GM23338 (cell line): ENCODE measurements around the gene YPEL1. TPM values are rescaled to one million over a fixed set of nuclear protein-coding genes. Genes with fewer than 3 reads are reported as not detected.
"Not testable (repeated sequence)": the region's sequence is repeated elsewhere in the genome, so short reads cannot be mapped to it uniquely, and the experiment has no call there.

Experiments
- ATAC-seq: fragments of 200-7000 bp; cut with Tn5 transposase; 3 replicates; pipeline ENCODE4 v1.9.1; 2020
- DNase-seq: peaks from one replicate; pipeline ENCODE4 v3.0.0-alpha.2; 2015; ENCODE audit warnings: low spot score
- H2AFZ ChIP-seq: fragments of 200-600 bp; sonication (generic); 2 replicates; pipeline ENCODE4 v1.8.0; 2016; ENCODE audit warnings: antibody characterized with exemption, mild to moderate bottlenecking, moderate library complexity
- H3F3A ChIP-seq: fragments of 200-600 bp; sonication (generic); replicated peaks from 2 replicates; pipeline ENCODE4 v1.8.0; 2017; ENCODE audit warnings: antibody characterized with exemption, mixed run types, low read depth
- H3K27ac ChIP-seq: fragments of 200-600 bp; sonication (generic); 2 replicates; pipeline ENCODE4 v1.6.1; 2016; ENCODE audit warnings: low read depth
- H3K27me3 ChIP-seq: fragments of 200-600 bp; sonication (generic); 2 replicates; pipeline ENCODE4 v1.8.0; 2016; ENCODE audit warnings: mild to moderate bottlenecking, mixed run types, moderate library complexity; ENCODE audit not compliant: insufficient read depth
- H3K36me3 ChIP-seq: fragments of 200-600 bp; sonication (generic); 2 replicates; pipeline ENCODE4 v1.8.0; 2016; ENCODE audit warnings: mild to moderate bottlenecking; ENCODE audit not compliant: insufficient read depth
- H3K4me1 ChIP-seq: fragments of 200-600 bp; sonication (generic); 2 replicates; pipeline ENCODE4 v1.8.0; 2016; ENCODE audit warnings: mild to moderate bottlenecking, moderate library complexity; ENCODE audit not compliant: insufficient read depth
- H3K4me2 ChIP-seq: fragments of 200-600 bp; sonication (generic); 2 replicates; pipeline ENCODE4 v1.7.1; 2017; ENCODE audit warnings: mixed run types
- H3K4me3 ChIP-seq: fragments of 200-600 bp; sonication (generic); 2 replicates; pipeline ENCODE4 v1.6.1; 2016; ENCODE audit warnings: mixed run types
- H3K79me2 ChIP-seq: fragments of 200-600 bp; sonication (generic); replicated peaks from 2 replicates; pipeline ENCODE4 v1.8.0; 2017; ENCODE audit warnings: mild to moderate bottlenecking; ENCODE audit not compliant: insufficient read depth
- H3K9me2 ChIP-seq: fragments of 200-600 bp; sonication (generic); 2 replicates; pipeline ENCODE4 v1.8.0; 2017; ENCODE audit not compliant: insufficient read depth
- H4K20me1 ChIP-seq: fragments of 200-600 bp; sonication (generic); replicated peaks from 2 replicates; pipeline ENCODE4 v1.8.0; 2017; ENCODE audit warnings: mild to moderate bottlenecking; ENCODE audit not compliant: insufficient read depth
- H3K27ac Mint-ChIP-seq: 2 replicates; pipeline ENCODE4 v1.8.0; 2020; ENCODE audit warnings: inconsistent platforms, mild to moderate bottlenecking, moderate library complexity, mixed read lengths
- H3K27me3 Mint-ChIP-seq: 3 replicates; pipeline ENCODE4 v1.8.0; 2022; ENCODE audit warnings: low read depth, mild to moderate bottlenecking, moderate library complexity, mixed read lengths, inconsistent platforms; ENCODE audit not compliant: insufficient read depth, poor library complexity
- H3K36me3 Mint-ChIP-seq: 3 replicates; pipeline ENCODE4 v1.8.0; 2021; ENCODE audit warnings: low read depth, mild to moderate bottlenecking, inconsistent platforms, moderate library complexity, mixed read lengths
- H3K4me1 Mint-ChIP-seq: 3 replicates; pipeline ENCODE4 v1.8.0; 2020; ENCODE audit warnings: mild to moderate bottlenecking, inconsistent platforms, mixed read lengths
- H3K4me3 Mint-ChIP-seq: 3 replicates; pipeline ENCODE4 v1.8.0; 2021; ENCODE audit warnings: moderate library complexity, mild to moderate bottlenecking, inconsistent platforms, mixed read lengths
- H3K9me3 Mint-ChIP-seq: 3 replicates; pipeline ENCODE4 v1.8.0; 2020; ENCODE audit warnings: moderate library complexity, mild to moderate bottlenecking, inconsistent platforms, mixed read lengths
- CREB1 ChIP-seq: fragments of 250-450 bp; sonication (Bioruptor Pico); IDR thresholded peaks from 2 replicates; pipeline ENCODE4 v1.5.0; 2020; ENCODE audit warnings: low read depth, mild to moderate bottlenecking, moderate library complexity
- EZH2 ChIP-seq: fragments of 200-600 bp; sonication (generic); IDR thresholded peaks from one replicate; pipeline ENCODE4 v1.8.0; 2017; ENCODE audit warnings: antibody characterized with exemption, mild to moderate bottlenecking, low read depth; ENCODE audit not compliant: unreplicated experiment
- EZH2phosphoT487 ChIP-seq: fragments of 200-600 bp; sonication (generic); IDR thresholded peaks from one replicate; pipeline ENCODE4 v1.8.1; 2018; ENCODE audit warnings: antibody characterized with exemption; ENCODE audit not compliant: unreplicated experiment
- JUNB ChIP-seq: IDR thresholded peaks from one replicate; pipeline ENCODE4 v1.6.1; 2016; ENCODE audit warnings: antibody characterized with exemption; ENCODE audit not compliant: unreplicated experiment
- NANOG ChIP-seq: IDR thresholded peaks from 2 replicates; pipeline ENCODE4 v1.6.1; 2016; ENCODE audit warnings: antibody characterized with exemption, borderline replicate concordance
- REST ChIP-seq: IDR thresholded peaks from one replicate; pipeline ENCODE4 v1.6.1; 2018; ENCODE audit warnings: antibody characterized with exemption; ENCODE audit not compliant: unreplicated experiment
- STAT1 ChIP-seq: IDR thresholded peaks from one replicate; pipeline ENCODE4 v1.6.1; 2016; ENCODE audit warnings: antibody characterized with exemption; ENCODE audit not compliant: unreplicated experiment
- polyA plus RNA-seq: library from polyadenylated mRNA; unstranded; fragments of >200 nt; fragmentation: Nextera tagmentation; extraction: Ambion mirVana; gene quantifications from 2 replicates; pipeline ENCODE4 v1.2.1, GENCODE V29; 2016
- total RNA-seq: library from RNA; depleted of rRNA; stranded (reverse); fragments of >200 nt; shearing (Covaris generic); gene quantifications from 2 replicates; pipeline ENCODE4 v1.2.3, GENCODE V29; 2014
- TF ChIP-seq, protein P1 (sequence below): fragments of 250-450 bp; sonication (Bioruptor Pico); IDR thresholded peaks from 2 replicates; pipeline ENCODE4 v1.5.0; 2020; ENCODE audit warnings: mild to moderate bottlenecking, moderate library complexity
- TF ChIP-seq, protein P2 (sequence below), 2 experiments: fragments of 200-600 bp in 1 of 2; sonication (generic) in 1 of 2; conservative IDR thresholded peaks; 2 replicates each; pipeline versions ENCODE4 v1.5.1 to v1.6.1; 2016 to 2017; ENCODE audit warnings: antibody characterized with exemption in 2 of 2, low read depth in 2 of 2, mild to moderate bottlenecking in 2 of 2, moderate library complexity in 1 of 2

Gene YPEL1
- total and polyA plus RNA-seq, 2 experiments from 2014 or later: 4.4 to 6.0 TPM

- H3K9me2 ChIP-seq: no peaks in the 10 kb centered on the region
- no peak overlapping the region for H3K4me3 ChIP-seq
- no peaks in the 10 kb centered on the region for H3K4me1 ChIP-seq
- no peaks in the 10 kb centered on the region for H3K79me2 ChIP-seq
- ATAC-seq (no peak), DNase-seq (no peak)
- Mint-ChIP-seq H3K4me1 (no peaks in the 10 kb centered on the region), H3K9me3 (peaks cover 17% of the 10 kb centered on the region), H3K36me3 (peaks cover 42% of the 10 kb centered on the region), H3K27ac (no peak overlapping the region), H3K4me3 (no peak overlapping the region), H3K27me3 (peaks cover 7% of the 10 kb centered on the region)
- no peak overlapping the region for H3K4me2 ChIP-seq
- H2AFZ ChIP-seq: no peak overlapping the region
- H4K20me1 ChIP-seq: no peaks in the 10 kb centered on the region
- H3F3A ChIP-seq: no peaks in the 10 kb centered on the region
- H3K27ac ChIP-seq: no peak overlapping the region
- H3K36me3 ChIP-seq: 0 out of 2 replicates have a peak, but pooled peaks cover 5% of the 10 kb centered on the region
- TF ChIP-seq STAT1: no peak
- no peak for TF ChIP-seq REST
- TF ChIP-seq, protein P1, sequence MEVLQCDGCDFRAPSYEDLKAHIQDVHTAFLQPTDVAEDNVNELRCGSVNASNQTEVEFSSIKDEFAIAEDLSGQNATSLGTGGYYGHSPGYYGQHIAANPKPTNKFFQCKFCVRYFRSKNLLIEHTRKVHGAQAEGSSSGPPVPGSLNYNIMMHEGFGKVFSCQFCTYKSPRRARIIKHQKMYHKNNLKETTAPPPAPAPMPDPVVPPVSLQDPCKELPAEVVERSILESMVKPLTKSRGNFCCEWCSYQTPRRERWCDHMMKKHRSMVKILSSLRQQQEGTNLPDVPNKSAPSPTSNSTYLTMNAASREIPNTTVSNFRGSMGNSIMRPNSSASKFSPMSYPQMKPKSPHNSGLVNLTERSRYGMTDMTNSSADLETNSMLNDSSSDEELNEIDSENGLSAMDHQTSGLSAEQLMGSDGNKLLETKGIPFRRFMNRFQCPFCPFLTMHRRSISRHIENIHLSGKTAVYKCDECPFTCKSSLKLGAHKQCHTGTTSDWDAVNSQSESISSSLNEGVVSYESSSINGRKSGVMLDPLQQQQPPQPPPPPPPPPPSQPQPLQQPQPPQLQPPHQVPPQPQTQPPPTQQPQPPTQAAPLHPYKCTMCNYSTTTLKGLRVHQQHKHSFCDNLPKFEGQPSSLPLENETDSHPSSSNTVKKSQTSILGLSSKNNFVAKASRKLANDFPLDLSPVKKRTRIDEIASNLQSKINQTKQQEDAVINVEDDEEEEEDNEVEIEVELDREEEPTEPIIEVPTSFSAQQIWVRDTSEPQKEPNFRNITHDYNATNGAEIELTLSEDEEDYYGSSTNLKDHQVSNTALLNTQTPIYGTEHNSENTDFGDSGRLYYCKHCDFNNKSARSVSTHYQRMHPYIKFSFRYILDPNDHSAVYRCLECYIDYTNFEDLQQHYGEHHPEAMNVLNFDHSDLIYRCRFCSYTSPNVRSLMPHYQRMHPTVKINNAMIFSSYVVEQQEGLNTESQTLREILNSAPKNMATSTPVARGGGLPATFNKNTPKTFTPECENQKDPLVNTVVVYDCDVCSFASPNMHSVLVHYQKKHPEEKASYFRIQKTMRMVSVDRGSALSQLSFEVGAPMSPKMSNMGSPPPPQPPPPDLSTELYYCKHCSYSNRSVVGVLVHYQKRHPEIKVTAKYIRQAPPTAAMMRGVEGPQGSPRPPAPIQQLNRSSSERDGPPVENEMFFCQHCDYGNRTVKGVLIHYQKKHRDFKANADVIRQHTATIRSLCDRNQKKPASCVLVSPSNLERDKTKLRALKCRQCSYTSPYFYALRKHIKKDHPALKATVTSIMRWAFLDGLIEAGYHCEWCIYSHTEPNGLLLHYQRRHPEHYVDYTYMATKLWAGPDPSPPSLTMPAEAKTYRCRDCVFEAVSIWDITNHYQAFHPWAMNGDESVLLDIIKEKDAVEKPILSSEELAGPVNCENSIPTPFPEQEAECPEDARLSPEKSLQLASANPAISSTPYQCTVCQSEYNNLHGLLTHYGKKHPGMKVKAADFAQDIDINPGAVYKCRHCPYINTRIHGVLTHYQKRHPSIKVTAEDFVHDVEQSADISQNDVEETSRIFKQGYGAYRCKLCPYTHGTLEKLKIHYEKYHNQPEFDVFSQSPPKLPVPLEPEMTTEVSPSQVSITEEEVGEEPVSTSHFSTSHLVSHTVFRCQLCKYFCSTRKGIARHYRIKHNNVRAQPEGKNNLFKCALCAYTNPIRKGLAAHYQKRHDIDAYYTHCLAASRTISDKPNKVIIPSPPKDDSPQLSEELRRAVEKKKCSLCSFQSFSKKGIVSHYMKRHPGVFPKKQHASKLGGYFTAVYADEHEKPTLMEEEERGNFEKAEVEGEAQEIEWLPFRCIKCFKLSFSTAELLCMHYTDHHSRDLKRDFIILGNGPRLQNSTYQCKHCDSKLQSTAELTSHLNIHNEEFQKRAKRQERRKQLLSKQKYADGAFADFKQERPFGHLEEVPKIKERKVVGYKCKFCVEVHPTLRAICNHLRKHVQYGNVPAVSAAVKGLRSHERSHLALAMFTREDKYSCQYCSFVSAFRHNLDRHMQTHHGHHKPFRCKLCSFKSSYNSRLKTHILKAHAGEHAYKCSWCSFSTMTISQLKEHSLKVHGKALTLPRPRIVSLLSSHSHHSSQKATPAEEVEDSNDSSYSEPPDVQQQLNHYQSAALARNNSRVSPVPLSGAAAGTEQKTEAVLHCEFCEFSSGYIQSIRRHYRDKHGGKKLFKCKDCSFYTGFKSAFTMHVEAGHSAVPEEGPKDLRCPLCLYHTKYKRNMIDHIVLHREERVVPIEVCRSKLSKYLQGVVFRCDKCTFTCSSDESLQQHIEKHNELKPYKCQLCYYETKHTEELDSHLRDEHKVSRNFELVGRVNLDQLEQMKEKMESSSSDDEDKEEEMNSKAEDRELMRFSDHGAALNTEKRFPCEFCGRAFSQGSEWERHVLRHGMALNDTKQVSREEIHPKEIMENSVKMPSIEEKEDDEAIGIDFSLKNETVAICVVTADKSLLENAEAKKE (CRISPR knock-in tag): no peak
- no peak for TF ChIP-seq CREB1 (CRISPR knock-in tag)
- no peak for TF ChIP-seq JUNB
- no peak for TF ChIP-seq EZH2
- TF ChIP-seq, protein P2, sequence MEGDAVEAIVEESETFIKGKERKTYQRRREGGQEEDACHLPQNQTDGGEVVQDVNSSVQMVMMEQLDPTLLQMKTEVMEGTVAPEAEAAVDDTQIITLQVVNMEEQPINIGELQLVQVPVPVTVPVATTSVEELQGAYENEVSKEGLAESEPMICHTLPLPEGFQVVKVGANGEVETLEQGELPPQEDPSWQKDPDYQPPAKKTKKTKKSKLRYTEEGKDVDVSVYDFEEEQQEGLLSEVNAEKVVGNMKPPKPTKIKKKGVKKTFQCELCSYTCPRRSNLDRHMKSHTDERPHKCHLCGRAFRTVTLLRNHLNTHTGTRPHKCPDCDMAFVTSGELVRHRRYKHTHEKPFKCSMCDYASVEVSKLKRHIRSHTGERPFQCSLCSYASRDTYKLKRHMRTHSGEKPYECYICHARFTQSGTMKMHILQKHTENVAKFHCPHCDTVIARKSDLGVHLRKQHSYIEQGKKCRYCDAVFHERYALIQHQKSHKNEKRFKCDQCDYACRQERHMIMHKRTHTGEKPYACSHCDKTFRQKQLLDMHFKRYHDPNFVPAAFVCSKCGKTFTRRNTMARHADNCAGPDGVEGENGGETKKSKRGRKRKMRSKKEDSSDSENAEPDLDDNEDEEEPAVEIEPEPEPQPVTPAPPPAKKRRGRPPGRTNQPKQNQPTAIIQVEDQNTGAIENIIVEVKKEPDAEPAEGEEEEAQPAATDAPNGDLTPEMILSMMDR (conservative IDR thresholded peaks at IDR 0.05; ENCODE audit: low read depth in 2 of 2): no peak
- TF ChIP-seq EZH2phosphoT487: no peak
- no peak for TF ChIP-seq NANOG
- H3K27me3 ChIP-seq: no peaks in the 10 kb centered on the region
Measured at GRCh38 chr22:21679383-21679782, 56.2 kb downstream of the YPEL1 start.

DNA sequence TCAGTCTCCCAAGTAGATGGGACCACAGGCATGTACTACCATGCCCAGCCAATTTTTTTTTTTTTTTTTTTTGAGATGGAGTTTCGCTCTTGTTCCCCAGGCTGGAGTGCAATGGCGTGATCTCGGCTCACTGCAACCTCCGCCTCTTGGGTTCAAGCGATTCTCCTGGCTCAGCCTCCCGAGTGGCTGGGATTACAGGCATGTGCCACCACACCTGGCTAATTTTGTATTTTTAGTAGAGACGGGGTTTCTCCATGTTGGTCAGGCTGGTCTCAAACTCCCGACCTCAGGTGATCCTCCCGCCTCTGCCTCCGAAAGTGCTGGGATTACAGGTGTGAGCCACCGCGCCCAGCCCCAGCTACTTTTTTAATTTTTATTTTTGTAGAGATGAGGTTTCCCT is 56.8 kb downstream of the YPEL1 start:
- not testable (repeated sequence) for H3K36me3 ChIP-seq

More for the DNA sequence above, 56.8 kb downstream of the YPEL1 start:
- H3K27ac Mint-ChIP-seq, H3F3A ChIP-seq, H3K4me2 ChIP-seq, H3K79me2 ChIP-seq, DNase-seq, H3K4me3 ChIP-seq, H3K27me3 Mint-ChIP-seq, H2AFZ ChIP-seq, H3K4me1 ChIP-seq, H3K4me1 Mint-ChIP-seq, H3K27ac ChIP-seq, H4K20me1 ChIP-seq, H3K4me3 Mint-ChIP-seq, H3K27me3 ChIP-seq, H3K9me2 ChIP-seq, ATAC-seq: not testable (repeated sequence)
- H3K36me3 Mint-ChIP-seq: peaks cover 46% of the 10 kb centered on the region
- H3K9me3 Mint-ChIP-seq: peaks cover 17% of the 10 kb centered on the region
